ENCODE results near the gene TRMT61A.

The TRMT61A gene

GRCh38 chr14:103558071-103558882, 29.3 kb downstream of the TRMT61A start:
- Histone ChIP-seq H3K27ac (peak overlapping the region in 1 of 2 donors; percentile 61), H3K4me3 (no peak overlapping the region)
- TF ChIP-seq CTCF (IDR thresholded peaks at IDR 0.05), result no peak
- DNase-seq (ENCODE audit: low spot score), result no peak

- DNase-seq (ENCODE audit: low spot score), result no peak
- no peak for TF ChIP-seq CTCF (IDR thresholded peaks at IDR 0.05)
- peak overlapping the region in 1 of 2 donors; percentile 31 for H3K27ac ChIP-seq
- H3K4me3 ChIP-seq, result no peak overlapping the region
Measured at GRCh38 chr14:103559766-103560165, 30.8 kb downstream of the TRMT61A start.

- Histone ChIP-seq H3K27ac (no peak overlapping the region), H3K4me3 (peak overlapping the region; percentile 100)
- no peak for TF ChIP-seq CTCF (IDR thresholded peaks at IDR 0.05)
- no peak for DNase-seq (ENCODE audit: low spot score)
Measured at GRCh38 chr14:103560691-103561090, 31.7 kb downstream of the TRMT61A start.

GRCh38 chr14:103561381-103562178, 32.6 kb downstream of the TRMT61A start:
- peak overlapping the region; percentile 100 for H3K4me3 ChIP-seq
- peak; percentile 82 for DNase-seq (ENCODE audit: low spot score)
- TF ChIP-seq CTCF (IDR thresholded peaks at IDR 0.05), result no peak
- H3K27ac ChIP-seq, result peak overlapping the region; percentile 89 to 99

GRCh38 chr14:103562179-103562428, 33.1 kb downstream of the TRMT61A start:
- DNase-seq (ENCODE audit: low spot score), result peak; percentile 82
- Histone ChIP-seq H3K4me3 (peak overlapping the region; percentile 100), H3K27ac (peak overlapping the region; percentile 89 to 99)
- TF ChIP-seq CTCF (IDR thresholded peaks at IDR 0.05), result no peak

GRCh38 chr14:103562429-103563225, 33.6 kb downstream of the TRMT61A start, which contains the start of the genes BAG5 and COA8:
BAG5 (minus strand) TSS chr14:103562657; CDS start chr14:103561164, 1,493 bp downstream.
COA8 (plus strand) TSS chr14:103562960; CDS start chr14:103563002, 42 bp downstream.
- peak within 1 kb of the TSS; percentile 100 for H3K4me3 ChIP-seq
- peak; percentile 88 for DNase-seq (ENCODE audit: low spot score)
- TF ChIP-seq CTCF (IDR thresholded peaks at IDR 0.05), result no peak
- H3K27ac ChIP-seq, result peak within 1 kb of the TSS; percentile 89 to 99

All from coronary artery (tissue), 2 donors.